ENCODE measurements around the gene PIGQ. TPM values are rescaled to one million over a fixed set of nuclear protein-coding genes. Genes with fewer than 3 reads are reported as not detected.

PIGQ gene
- polyA plus RNA-seq, 1 of the 3 experiments (the other 2 are of a cell fraction): 38.7 TPM

GRCh38 chr16:549544-550263 lies 20.1 kb upstream of the PIGQ start:
- no peaks in the 10 kb centered on the region for H3K4me1 ChIP-seq (ENCODE audit: control insufficient read depth in 1 of 2, insufficient read depth in 2 of 2, low read depth in 1 of 2, low read length in 1 of 2)
- H3K4me3 ChIP-seq (ENCODE audit: low read depth in 2 of 2, low read length in 1 of 2): no peak overlapping the region
- H3F3A ChIP-seq (replicated peaks; ENCODE audit: insufficient read depth): peaks cover 2% of the 10 kb centered on the region
- no peaks in the 10 kb centered on the region for H3K9me3 ChIP-seq
- ChIA-PET POLR2A (no interaction called here), CTCF (no interaction called here)
- 98% methylated on average over 22 of the region's 54 CpGs for WGBS (ENCODE audit: low lambda C conversion rate)
- H3K79me2 ChIP-seq (ENCODE audit: insufficient read depth): no peaks in the 10 kb centered on the region; the same call in 1 of the 2 replicates
- H3K9ac ChIP-seq: no peak overlapping the region
- peaks cover 14% of the 10 kb centered on the region; the same call in 1 of the 2 replicates for H4K20me1 ChIP-seq (ENCODE audit: insufficient read depth)
- H3K27me3 ChIP-seq (ENCODE audit: insufficient read depth): no peaks in the 10 kb centered on the region
- no peak overlapping the region for H2AFZ ChIP-seq (ENCODE audit: low read depth)
- no peaks in the 10 kb centered on the region for H3K9me2 ChIP-seq
- H3K27ac ChIP-seq (ENCODE audit: low read depth in 2 of 2, low read length in 1 of 2): no peak overlapping the region
- no peak overlapping the region for H3K4me2 ChIP-seq
- no peak for DNase-seq
- H3K36me3 ChIP-seq (replicated peaks in 1 of 2; ENCODE audit: control insufficient read depth in 1 of 2, insufficient read depth in 2 of 2, low read length in 1 of 2): peaks cover 0 to 29% of the 10 kb centered on the region in 2 experiments
- 0 out of 2 replicates have a peak, but pooled peaks have one; percentile 18 for TF ChIP-seq CTCF (IDR thresholded peaks at IDR 0.05)
- TF ChIP-seq SIN3A (IDR thresholded peaks at IDR 0.05; ENCODE audit: borderline replicate concordance, low read depth, low read length): no peak

GRCh38 chr16:551210-551609 lies 18.6 kb upstream of the PIGQ start:
- H3K27me3 ChIP-seq (ENCODE audit: insufficient read depth): no peaks in the 10 kb centered on the region
- ChIA-PET CTCF (no interaction called here), POLR2A (no interaction called here)
- peaks cover 3% of the 10 kb centered on the region; the same call in 1 of the 2 replicates for H4K20me1 ChIP-seq (ENCODE audit: insufficient read depth)
- DNase-seq: no peak
- H2AFZ ChIP-seq (ENCODE audit: low read depth): no peak overlapping the region
- peaks cover 0 to 29% of the 10 kb centered on the region in 2 experiments for H3K36me3 ChIP-seq (replicated peaks in 1 of 2; ENCODE audit: control insufficient read depth in 1 of 2, insufficient read depth in 2 of 2, low read length in 1 of 2)
- WGBS (ENCODE audit: low lambda C conversion rate): 97% methylated on average over 6 of the region's 28 CpGs
- H3K9me3 ChIP-seq: no peaks in the 10 kb centered on the region
- no peak for TF ChIP-seq PBX3 (IDR thresholded peaks at IDR 0.05)
- no peak for TF ChIP-seq MXI1 (IDR thresholded peaks at IDR 0.05; ENCODE audit: low read depth, low read length)
- TF ChIP-seq SIN3A (IDR thresholded peaks at IDR 0.05; ENCODE audit: borderline replicate concordance, low read depth, low read length): no peak
- no peak for TF ChIP-seq ELF1 (IDR thresholded peaks at IDR 0.05)
- TF ChIP-seq RXRA (IDR thresholded peaks at IDR 0.05; ENCODE audit: borderline replicate concordance, low read depth): no peak
- no peak for TF ChIP-seq POLR2AphosphoS5 (IDR thresholded peaks at IDR 0.05; ENCODE audit: low read depth, low read length)
- no peak for TF ChIP-seq FOXM1 (IDR thresholded peaks at IDR 0.05; ENCODE audit: low read depth)
- TF ChIP-seq CHD2 (IDR thresholded peaks at IDR 0.05; ENCODE audit: low read length, partially characterized antibody): no peak
- TF ChIP-seq RFX5 (IDR thresholded peaks at IDR 0.05; ENCODE audit: low read length): no peak
- TF ChIP-seq YY1 (IDR thresholded peaks at IDR 0.05; ENCODE audit: low read depth): no peak
- TF ChIP-seq RAD21 (IDR thresholded peaks at IDR 0.05; ENCODE audit: low read length): no peak
- TF ChIP-seq GATA2 (CRISPR knock-in tag; IDR thresholded peaks at IDR 0.05): no peak
- TF ChIP-seq TEAD4 (IDR thresholded peaks at IDR 0.05; ENCODE audit: borderline replicate concordance, insufficient read depth): no peak
- TF ChIP-seq IRF3 (IDR thresholded peaks at IDR 0.05; ENCODE audit: low read depth, low read length): no peak
- TF ChIP-seq NFIC (IDR thresholded peaks at IDR 0.05; ENCODE audit: borderline replicate concordance): no peak
- H3K9me2 ChIP-seq: no peaks in the 10 kb centered on the region
- no peak overlapping the region for H3K4me3 ChIP-seq (ENCODE audit: low read depth in 2 of 2, low read length in 1 of 2)
- peaks cover 2% of the 10 kb centered on the region for H3F3A ChIP-seq (replicated peaks; ENCODE audit: insufficient read depth)
- peaks cover 0 to 9% of the 10 kb centered on the region in 2 experiments; a peak in 1 of 4 replicates for H3K4me1 ChIP-seq (ENCODE audit: control insufficient read depth in 1 of 2, insufficient read depth in 2 of 2, low read depth in 1 of 2, low read length in 1 of 2)
- H3K4me2 ChIP-seq: no peak overlapping the region
- H3K79me2 ChIP-seq (ENCODE audit: insufficient read depth): no peaks in the 10 kb centered on the region
- H3K27ac ChIP-seq (ENCODE audit: low read depth in 2 of 2, low read length in 1 of 2): no peak overlapping the region
- H3K9ac ChIP-seq: no peak overlapping the region
